Liver (tissue), 9 donors: ENCODE data around the gene FMN2. TPM values are rescaled to one million over a fixed set of nuclear protein-coding genes. Genes with fewer than 3 reads are reported as not detected.

Experiments used
- DNase-seq: peaks from one replicate; pipeline ENCODE4 v3.0.0-alpha.2; 2017; ENCODE audit warnings: low spot score
- H3K27ac ChIP-seq, 2 donors: one replicate each; pipeline ENCODE4 v1.7.0; 2013; ENCODE audit warnings: inconsistent platforms in 2 of 2, low read length in 2 of 2, control low read depth in 1 of 2, low read depth in 1 of 2, mild to moderate bottlenecking in 1 of 2
- H3K27me3 ChIP-seq, 4 donors: one replicate each; pipeline versions ENCODE4 v1.6.1 to v1.7.0; 2013; ENCODE audit warnings: low read length in 3 of 4, inconsistent platforms in 1 of 4, mild to moderate bottlenecking in 1 of 4, moderate library complexity in 1 of 4; ENCODE audit not compliant: control insufficient read depth in 4 of 4, insufficient read depth in 4 of 4
- H3K36me3 ChIP-seq, 4 donors: one replicate each; pipeline versions ENCODE4 v1.6.1 to v1.7.0; 2013; ENCODE audit warnings: low read length in 3 of 4, mild to moderate bottlenecking in 3 of 4, low read depth in 1 of 4, moderate library complexity in 1 of 4; ENCODE audit not compliant: control insufficient read depth in 4 of 4, insufficient read depth in 3 of 4
- H3K4me1 ChIP-seq, 4 donors: one replicate each; pipeline versions ENCODE4 v1.6.1 to v1.7.0; 2013; ENCODE audit warnings: low read length in 3 of 4, mild to moderate bottlenecking in 3 of 4, moderate library complexity in 1 of 4; ENCODE audit not compliant: control insufficient read depth in 4 of 4, insufficient read depth in 4 of 4
- H3K4me3 ChIP-seq, 3 donors: one replicate each; pipeline versions ENCODE4 v1.6.1 to v1.7.0; 2013; ENCODE audit warnings: low read length in 3 of 3, control low read depth in 1 of 3, low read depth in 1 of 3, mild to moderate bottlenecking in 1 of 3
- H3K9ac ChIP-seq, 2 donors: one replicate each; pipeline ENCODE4 v1.7.0; 2013; ENCODE audit warnings: low read length in 2 of 2, mild to moderate bottlenecking in 2 of 2, moderate library complexity in 2 of 2, control low read depth in 1 of 2, low read depth in 1 of 2
- H3K9me3 ChIP-seq, 4 donors: one replicate each; pipeline versions ENCODE4 v1.6.1 to v1.7.0; 2013; ENCODE audit warnings: low read length in 3 of 4; ENCODE audit not compliant: control insufficient read depth in 4 of 4
- EGR1 ChIP-seq, 2 donors: IDR thresholded peaks; 2 replicates each; pipeline ENCODE4 v1.6.1; 2016 to 2018; ENCODE audit warnings: antibody characterized with exemption in 2 of 2, low read depth in 2 of 2
- FOXA1 ChIP-seq: IDR thresholded peaks from 2 replicates; pipeline ENCODE4 v1.6.1; 2016; ENCODE audit warnings: antibody characterized with exemption
- FOXA2 ChIP-seq: IDR thresholded peaks from 2 replicates; pipeline ENCODE4 v1.6.1; 2016; ENCODE audit warnings: antibody characterized with exemption
- GABPA ChIP-seq, 2 donors: IDR thresholded peaks in 1 of 2; conservative IDR thresholded peaks in 1 of 2; 2 replicates each; pipeline ENCODE4 v1.6.1; 2016; ENCODE audit warnings: antibody characterized with exemption in 2 of 2, mild to moderate bottlenecking in 1 of 2, moderate library complexity in 1 of 2
- HNF4A ChIP-seq, 2 donors: conservative IDR thresholded peaks; 2 replicates each; pipeline ENCODE4 v1.6.1; 2016; ENCODE audit warnings: antibody characterized with exemption in 2 of 2, mild to moderate bottlenecking in 2 of 2
- HNF4G ChIP-seq: IDR thresholded peaks from 2 replicates; pipeline ENCODE4 v1.6.1; 2016; ENCODE audit warnings: antibody characterized with exemption
- NR2F2 ChIP-seq: IDR thresholded peaks from 2 replicates; pipeline ENCODE4 v1.6.1; 2016; ENCODE audit warnings: antibody characterized with exemption
- RAD21 ChIP-seq, 2 donors: IDR thresholded peaks; 2 replicates each; pipeline ENCODE4 v1.6.1; 2016; ENCODE audit warnings: antibody characterized with exemption in 2 of 2, mild to moderate bottlenecking in 2 of 2
- SP1 ChIP-seq: IDR thresholded peaks from 2 replicates; pipeline ENCODE4 v1.6.1; 2018; ENCODE audit warnings: antibody characterized with exemption, mild to moderate bottlenecking
- TAF1 ChIP-seq: conservative IDR thresholded peaks from 2 replicates; pipeline ENCODE4 v1.6.1; 2016; ENCODE audit warnings: antibody characterized with exemption, mild to moderate bottlenecking
- YY1 ChIP-seq: IDR thresholded peaks from 2 replicates; pipeline ENCODE4 v1.6.1; 2016; ENCODE audit warnings: antibody characterized with exemption, mild to moderate bottlenecking
- WGBS: extraction: QIAGEN DNeasy Blood & Tissue Kit; methylation state at CpG from one replicate; pipeline ENCODE4 v1.1.7; 2013; 5-methylcytosine and 5-hydroxymethylcytosine counted together
- polyA plus RNA-seq, 2 donors: library from polyadenylated mRNA; stranded (reverse) in 1 of 2; unstranded in 1 of 2; fragments of 200-250 nt in 1 of 2; fragments of >200 nt in 1 of 2; fragmentation: Nextera tagmentation in 1 of 2; extraction: Ambion mirVana in 1 of 2; gene quantifications; one replicate each; pipeline versions ENCODE4 v1.2.1 to v1.2.3, GENCODE V29; 2013 to 2015
- total RNA-seq, 2 donors: library from RNA; depleted of rRNA; stranded (reverse); fragments of >200 nt; gene quantifications; one replicate each; pipeline ENCODE4 v1.2.3, GENCODE V29; 2014
- TF ChIP-seq, protein P1 (sequence below): IDR thresholded peaks from 2 replicates; pipeline ENCODE4 v1.6.1; 2016; ENCODE audit warnings: antibody characterized with exemption
- TF ChIP-seq, protein P2 (sequence below): IDR thresholded peaks from 2 replicates; pipeline ENCODE4 v1.6.1; 2016; ENCODE audit warnings: antibody characterized with exemption
- TF ChIP-seq, protein P3 (sequence below): fragments of 150-350 bp; IDR thresholded peaks from 2 replicates; pipeline ENCODE4 v1.5.1; 2017; ENCODE audit warnings: improper control_type of control experiment, low read depth, low read length; ENCODE audit not compliant: missing input control
- donor health status: healthy.
- donor health status: healthy.
- donor health status: healthy.
- donor health status: healthy.
- donor health status: healthy.

Gene FMN2
- total and polyA plus RNA-seq, 4 donors, result 0.17 TPM; not detected in 3

DNA sequence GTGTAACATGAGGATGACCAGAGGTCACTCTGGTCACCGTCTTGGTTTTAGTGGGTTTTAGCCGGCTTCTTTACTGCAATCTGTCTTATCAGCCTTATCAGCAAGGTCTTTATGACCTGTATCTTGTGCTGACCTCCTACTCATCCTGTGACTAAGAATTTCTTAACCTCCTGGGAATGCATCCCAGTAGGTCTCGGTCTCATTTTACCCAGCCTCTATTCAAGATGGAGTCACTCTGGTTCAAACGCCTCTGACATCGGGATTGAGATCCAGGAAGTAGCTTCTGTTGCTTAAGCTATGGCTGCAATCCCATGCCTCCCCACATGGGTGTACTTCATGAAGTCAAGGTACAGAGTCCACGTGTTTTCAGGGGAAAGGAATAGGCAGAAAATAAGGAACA is 19.9 kb downstream of the FMN2 start:
- WGBS, result 65% methylated on average over 6 of the region's 6 CpGs
- H3K36me3 ChIP-seq, result no peaks in the 10 kb centered on the region
- H3K9me3 ChIP-seq, result no peaks in the 10 kb centered on the region
- peaks cover 0 to 5% (median 2%) of the 10 kb centered on the region in 4 donors for H3K27me3 ChIP-seq
- H3K4me1 ChIP-seq, result no peaks in the 10 kb centered on the region
- no peak for TF ChIP-seq RAD21 (IDR thresholded peaks at IDR 0.05)
- TF ChIP-seq SP1, result no peak
- no peak for TF ChIP-seq HNF4A (conservative IDR thresholded peaks at IDR 0.05)
- no peak for TF ChIP-seq TAF1
- no peak for TF ChIP-seq FOXA1
- TF ChIP-seq YY1, result no peak
- TF ChIP-seq, protein P1, sequence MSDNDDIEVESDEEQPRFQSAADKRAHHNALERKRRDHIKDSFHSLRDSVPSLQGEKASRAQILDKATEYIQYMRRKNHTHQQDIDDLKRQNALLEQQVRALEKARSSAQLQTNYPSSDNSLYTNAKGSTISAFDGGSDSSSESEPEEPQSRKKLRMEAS, result no peak
- no peak for TF ChIP-seq GABPA (IDR thresholded peaks at IDR 0.05 in 1 of 2, conservative IDR thresholded peaks at IDR 0.05 in 1 of 2)
- TF ChIP-seq NR2F2, result no peak
- TF ChIP-seq, protein P2, sequence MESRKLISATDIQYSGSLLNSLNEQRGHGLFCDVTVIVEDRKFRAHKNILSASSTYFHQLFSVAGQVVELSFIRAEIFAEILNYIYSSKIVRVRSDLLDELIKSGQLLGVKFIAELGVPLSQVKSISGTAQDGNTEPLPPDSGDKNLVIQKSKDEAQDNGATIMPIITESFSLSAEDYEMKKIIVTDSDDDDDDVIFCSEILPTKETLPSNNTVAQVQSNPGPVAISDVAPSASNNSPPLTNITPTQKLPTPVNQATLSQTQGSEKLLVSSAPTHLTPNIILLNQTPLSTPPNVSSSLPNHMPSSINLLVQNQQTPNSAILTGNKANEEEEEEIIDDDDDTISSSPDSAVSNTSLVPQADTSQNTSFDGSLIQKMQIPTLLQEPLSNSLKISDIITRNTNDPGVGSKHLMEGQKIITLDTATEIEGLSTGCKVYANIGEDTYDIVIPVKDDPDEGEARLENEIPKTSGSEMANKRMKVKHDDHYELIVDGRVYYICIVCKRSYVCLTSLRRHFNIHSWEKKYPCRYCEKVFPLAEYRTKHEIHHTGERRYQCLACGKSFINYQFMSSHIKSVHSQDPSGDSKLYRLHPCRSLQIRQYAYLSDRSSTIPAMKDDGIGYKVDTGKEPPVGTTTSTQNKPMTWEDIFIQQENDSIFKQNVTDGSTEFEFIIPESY, result no peak
- TF ChIP-seq, protein P3, sequence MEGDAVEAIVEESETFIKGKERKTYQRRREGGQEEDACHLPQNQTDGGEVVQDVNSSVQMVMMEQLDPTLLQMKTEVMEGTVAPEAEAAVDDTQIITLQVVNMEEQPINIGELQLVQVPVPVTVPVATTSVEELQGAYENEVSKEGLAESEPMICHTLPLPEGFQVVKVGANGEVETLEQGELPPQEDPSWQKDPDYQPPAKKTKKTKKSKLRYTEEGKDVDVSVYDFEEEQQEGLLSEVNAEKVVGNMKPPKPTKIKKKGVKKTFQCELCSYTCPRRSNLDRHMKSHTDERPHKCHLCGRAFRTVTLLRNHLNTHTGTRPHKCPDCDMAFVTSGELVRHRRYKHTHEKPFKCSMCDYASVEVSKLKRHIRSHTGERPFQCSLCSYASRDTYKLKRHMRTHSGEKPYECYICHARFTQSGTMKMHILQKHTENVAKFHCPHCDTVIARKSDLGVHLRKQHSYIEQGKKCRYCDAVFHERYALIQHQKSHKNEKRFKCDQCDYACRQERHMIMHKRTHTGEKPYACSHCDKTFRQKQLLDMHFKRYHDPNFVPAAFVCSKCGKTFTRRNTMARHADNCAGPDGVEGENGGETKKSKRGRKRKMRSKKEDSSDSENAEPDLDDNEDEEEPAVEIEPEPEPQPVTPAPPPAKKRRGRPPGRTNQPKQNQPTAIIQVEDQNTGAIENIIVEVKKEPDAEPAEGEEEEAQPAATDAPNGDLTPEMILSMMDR, result no peak
- no peak overlapping the region for H3K27ac ChIP-seq
- no peak for DNase-seq
- H3K4me3 ChIP-seq, result no peak overlapping the region
- no peak overlapping the region for H3K9ac ChIP-seq

DNA sequence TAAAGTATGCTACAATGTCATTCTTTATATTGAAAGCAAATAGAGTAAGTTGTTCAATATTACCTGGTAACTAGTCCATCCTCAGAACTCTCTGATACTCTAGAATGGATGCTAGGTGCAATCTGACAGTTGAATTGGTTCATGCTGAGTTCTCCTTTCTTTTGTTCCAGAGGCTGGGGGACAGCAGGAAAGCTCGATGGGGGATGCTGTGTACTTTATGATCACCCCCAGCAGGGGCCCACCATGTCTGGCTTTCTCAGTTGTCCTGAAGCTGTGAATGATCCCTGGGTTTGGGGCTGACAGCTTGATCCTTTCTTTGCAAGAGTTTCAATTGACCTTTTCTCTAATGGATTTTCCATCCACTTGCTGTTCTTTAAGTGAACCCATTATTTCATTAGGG is 22.5 kb downstream of the FMN2 start:
- no peak for DNase-seq
- TF ChIP-seq YY1, result no peak
- H3K4me1 ChIP-seq, result no peaks in the 10 kb centered on the region
- H3K27ac ChIP-seq, result no peak overlapping the region
- 24% methylated on average over 1 of the region's 1 CpG for WGBS
- H3K9me3 ChIP-seq, result peaks cover 0 to 3% (median 0%) of the 10 kb centered on the region in 4 donors
- H3K9ac ChIP-seq, result no peak overlapping the region
- peaks cover 0 to 5% (median 0%) of the 10 kb centered on the region in 4 donors for H3K27me3 ChIP-seq
- H3K36me3 ChIP-seq, result no peaks in the 10 kb centered on the region
- no peak overlapping the region for H3K4me3 ChIP-seq

DNA sequence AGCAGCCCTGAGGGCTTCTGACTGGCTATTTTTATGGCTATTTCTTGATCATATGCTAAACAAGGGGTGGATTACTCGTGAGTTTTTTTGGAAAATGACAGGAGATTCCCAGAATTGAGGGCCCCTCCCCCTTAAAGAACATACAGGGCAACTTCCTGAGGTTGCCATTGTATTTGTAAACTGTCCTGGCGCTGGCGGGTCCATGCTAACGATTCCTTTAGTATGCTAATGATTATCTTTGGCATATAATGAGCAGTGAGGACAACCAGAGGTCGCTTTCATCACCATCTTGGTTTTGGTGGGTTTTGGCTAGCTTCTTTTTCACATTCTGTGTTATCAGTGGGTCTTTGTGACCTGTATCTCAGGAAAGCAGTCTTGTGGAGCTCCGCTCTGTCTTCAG is 24.1 kb downstream of the FMN2 start:
- no peak overlapping the region for H3K9ac ChIP-seq
- peaks cover 0 to 3% (median 0%) of the 10 kb centered on the region in 4 donors for H3K9me3 ChIP-seq
- H3K4me1 ChIP-seq, result no peaks in the 10 kb centered on the region
- 66% methylated on average over 6 of the region's 6 CpGs for WGBS
- H3K36me3 ChIP-seq, result no peaks in the 10 kb centered on the region
- DNase-seq, result no peak
- H3K27ac ChIP-seq, result no peak overlapping the region
- no peak overlapping the region for H3K4me3 ChIP-seq
- H3K27me3 ChIP-seq, result peaks cover 0 to 5% (median 0%) of the 10 kb centered on the region in 4 donors
- TF ChIP-seq FOXA1 (no peak), FOXA2 (no peak), YY1 (no peak), EGR1 (IDR thresholded peaks at IDR 0.05; ENCODE audit: low read depth in 2 of 2) (no peak), RAD21 (IDR thresholded peaks at IDR 0.05) (no peak), TAF1 (no peak), SP1 (no peak), HNF4G (no peak), HNF4A (conservative IDR thresholded peaks at IDR 0.05) (no peak), NR2F2 (no peak), GABPA (IDR thresholded peaks at IDR 0.05 in 1 of 2, conservative IDR thresholded peaks at IDR 0.05 in 1 of 2) (no peak)
- TF ChIP-seq, protein P1, result no peak
- TF ChIP-seq, protein P2, result no peak
- TF ChIP-seq, protein P3, result no peak
